SW480 (cell line): ENCODE measurements around the gene TMEM121B.

Source experiments
- DNase-seq: peaks from one replicate; pipeline ENCODE4 v3.0.0-alpha.2; 2016; ENCODE audit warnings: low spot score

TMEM121B gene

GRCh38 chr22:17137861-17138425, 16.8 kb upstream of the TMEM121B start:
- no peak for DNase-seq

- no peak for DNase-seq
Measured at GRCh38 chr22:17137170-17137569, 16.0 kb upstream of the TMEM121B start.

GRCh38 chr22:17135153-17135760, 14.1 kb upstream of the TMEM121B start:
- DNase-seq, result no peak

- DNase-seq, result no peak
Measured at GRCh38 chr22:17133137-17133536, 12.0 kb upstream of the TMEM121B start.

- no peak for DNase-seq
Measured at GRCh38 chr22:17132112-17132511, 11.0 kb upstream of the TMEM121B start.

GRCh38 chr22:17131686-17132085, 10.5 kb upstream of the TMEM121B start:
- no peak for DNase-seq

- DNase-seq, result no peak
Measured at GRCh38 chr22:17130199-17130598, 9.0 kb upstream of the TMEM121B start.

- DNase-seq, result peak; percentile 26
Measured at GRCh38 chr22:17120711-17121232, 388 bp downstream of the TMEM121B start.

- peak; percentile 27 for DNase-seq
Measured at GRCh38 chr22:17120281-17120680, 879 bp downstream of the TMEM121B start.

- DNase-seq, result no peak
Measured at GRCh38 chr22:17119481-17120202, 1.5 kb downstream of the TMEM121B start.

GRCh38 chr22:17118342-17118741, 2.8 kb downstream of the TMEM121B start:
- DNase-seq, result no peak

- DNase-seq, result no peak
Measured at GRCh38 chr22:17117890-17118289, 3.3 kb downstream of the TMEM121B start.

GRCh38 chr22:17117400-17117799, 3.8 kb downstream of the TMEM121B start:
- DNase-seq, result no peak

GRCh38 chr22:17116572-17117330, 4.4 kb downstream of the TMEM121B start:
- DNase-seq, result no peak

- DNase-seq, result no peak
Measured at GRCh38 chr22:17115945-17116565, 5.1 kb downstream of the TMEM121B start.

- DNase-seq, result no peak
Measured at GRCh38 chr22:17115236-17115635, 5.9 kb downstream of the TMEM121B start.

GRCh38 chr22:17114898-17115235, 6.3 kb downstream of the TMEM121B start:
- no peak for DNase-seq

- no peak for DNase-seq
Measured at GRCh38 chr22:17114173-17114897, 6.8 kb downstream of the TMEM121B start.

GRCh38 chr22:17113600-17113999, 7.6 kb downstream of the TMEM121B start:
- no peak for DNase-seq

- no peak for DNase-seq
Measured at GRCh38 chr22:17112491-17113042, 8.6 kb downstream of the TMEM121B start.
